Activated naive CD4-positive, alpha-beta T cell treated with Interleukin-2 at 50 U/mL for 16 hours (primary cell): ENCODE data around the gene MEI4.
"Not testable (repeated sequence)": the region's sequence is repeated elsewhere in the genome, so short reads cannot be mapped to it uniquely, and the experiment has no call there.

Experiments used
- DNase-seq: peaks from one replicate; pipeline ENCODE4 v3.0.0-alpha.2; 2020

The MEI4 gene

DNA sequence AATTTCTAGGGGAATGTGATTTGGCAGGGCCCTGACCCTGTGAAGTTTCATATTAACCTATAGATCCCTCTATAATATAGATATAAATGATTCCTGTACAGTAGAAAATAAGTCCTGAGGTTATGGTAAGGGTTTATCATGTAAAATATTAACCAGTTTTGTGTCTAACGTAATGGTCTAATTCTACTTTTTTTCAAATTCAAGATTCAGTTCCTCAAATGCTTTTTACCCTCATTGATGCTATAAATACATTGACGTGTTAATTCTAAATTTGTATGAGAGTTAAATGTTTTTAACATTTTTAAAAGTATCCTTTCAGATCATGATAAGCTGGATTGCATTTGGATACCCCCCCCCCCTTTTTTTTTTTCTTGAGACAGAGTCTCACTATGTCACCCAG, 169.4 kb downstream of the MEI4 start:
- DNase-seq = no peak

DNA sequence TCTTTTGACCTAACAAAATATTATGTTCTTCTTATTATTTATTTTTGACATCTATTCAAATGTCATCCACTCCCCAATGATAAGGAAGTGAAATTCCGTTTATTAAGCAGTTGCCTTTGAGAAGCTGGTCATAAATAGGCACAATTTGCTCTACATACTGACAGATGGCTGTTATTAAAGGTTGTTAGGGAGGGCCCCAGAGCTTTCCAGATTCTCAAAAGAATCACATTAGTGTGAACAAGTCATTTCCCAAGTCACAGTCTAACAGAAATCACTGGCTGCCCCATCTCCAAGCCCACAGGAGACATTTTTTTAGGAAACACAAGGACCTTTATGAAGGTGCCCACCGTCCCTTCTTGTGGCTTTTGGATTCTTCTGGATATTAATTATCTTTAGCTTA, 172.4 kb downstream of the MEI4 start:
- no peak for DNase-seq

DNA sequence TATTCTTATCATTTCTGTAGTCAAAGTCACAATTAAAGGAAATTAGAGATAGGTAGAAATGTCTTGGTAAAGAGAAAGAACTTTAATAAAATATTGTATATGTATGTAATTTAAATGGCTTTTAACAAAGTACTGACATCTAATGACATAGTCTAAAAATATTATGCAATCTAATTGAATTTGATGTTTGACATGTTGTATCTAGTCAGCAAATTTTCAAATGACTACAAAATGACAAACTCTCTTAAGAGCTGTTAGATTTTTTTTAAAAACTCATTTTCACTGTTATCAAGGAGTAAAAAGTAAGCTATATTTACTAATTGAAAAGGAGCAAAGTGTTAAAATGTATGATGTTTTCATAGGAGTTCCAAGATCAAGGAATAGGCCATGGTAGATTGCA, 176.9 kb downstream of the MEI4 start:
- no peak for DNase-seq

DNA sequence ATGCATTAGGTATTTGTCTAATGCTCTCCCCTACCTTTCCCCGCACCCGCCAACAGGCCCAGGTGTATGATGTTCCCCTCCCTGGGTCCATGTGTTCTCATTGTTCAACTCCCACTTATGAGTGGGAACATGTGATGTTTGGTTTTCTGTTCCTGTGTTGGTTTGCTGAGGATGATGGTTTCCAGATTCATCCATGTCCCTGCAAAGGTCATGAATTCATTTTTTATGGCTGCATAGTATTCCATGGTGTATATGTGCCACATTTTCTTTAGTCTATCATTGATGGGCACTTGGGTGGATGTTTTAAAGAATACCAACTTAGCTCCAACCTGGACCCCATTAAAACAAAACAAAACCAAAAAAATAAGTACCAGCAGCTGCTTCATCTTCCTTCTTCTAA, 180.9 kb downstream of the MEI4 start:
- not testable (repeated sequence) for DNase-seq

DNA sequence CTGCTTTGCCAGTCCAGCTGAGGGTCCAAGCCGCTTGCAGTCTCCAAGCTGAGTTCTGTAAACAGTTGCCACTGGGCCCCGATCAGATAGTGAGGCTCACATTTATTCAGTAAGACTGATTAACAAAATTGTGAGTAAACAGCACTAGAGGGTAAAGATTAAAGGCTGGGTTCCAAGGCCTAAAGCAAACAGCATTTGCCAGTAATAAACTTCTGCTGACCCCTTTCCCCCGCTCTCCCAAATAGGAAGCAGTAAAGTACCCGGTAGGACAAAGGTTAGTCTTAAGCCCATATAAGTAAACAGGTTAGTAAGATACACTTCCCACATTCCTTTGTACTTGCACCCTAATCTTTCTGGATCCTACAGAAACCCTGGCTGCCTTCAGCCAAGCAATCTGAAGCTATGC, 181.8 kb downstream of the MEI4 start:
- DNase-seq = no peak

DNA sequence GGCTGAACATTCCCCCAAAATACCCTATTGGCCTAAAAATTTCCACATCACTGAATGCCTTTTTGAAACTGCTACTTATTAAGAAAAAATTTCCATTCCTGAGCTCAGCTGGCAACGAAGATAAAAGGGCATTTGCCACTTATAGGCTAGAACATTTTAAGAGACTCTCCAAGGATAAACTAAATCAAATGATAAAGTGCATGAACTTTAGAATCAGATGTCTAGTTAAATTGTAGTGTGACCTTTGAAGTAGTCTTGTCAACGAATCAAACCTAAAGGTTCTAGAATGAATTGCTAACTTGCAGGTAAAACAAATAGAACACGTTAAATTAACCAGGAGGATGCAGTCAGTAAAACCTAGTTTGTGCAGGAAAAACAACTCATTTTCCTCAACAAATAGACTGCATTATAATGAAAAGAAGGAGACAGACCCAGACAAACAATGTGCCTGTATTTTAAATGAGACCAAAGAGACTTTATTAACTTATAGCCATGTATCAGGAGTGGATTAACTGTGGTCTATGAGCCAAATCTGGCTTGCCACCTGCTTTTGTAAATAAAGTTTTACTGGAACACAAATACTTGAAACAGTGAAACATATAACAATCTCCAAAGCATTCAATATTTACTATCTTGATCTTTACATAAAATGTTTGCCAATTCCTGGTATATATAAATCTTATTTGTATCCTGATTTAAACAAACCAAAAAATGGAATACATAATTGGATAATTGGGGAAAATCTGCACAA, 184.4 kb downstream of the MEI4 start:
- no peak for DNase-seq

DNA sequence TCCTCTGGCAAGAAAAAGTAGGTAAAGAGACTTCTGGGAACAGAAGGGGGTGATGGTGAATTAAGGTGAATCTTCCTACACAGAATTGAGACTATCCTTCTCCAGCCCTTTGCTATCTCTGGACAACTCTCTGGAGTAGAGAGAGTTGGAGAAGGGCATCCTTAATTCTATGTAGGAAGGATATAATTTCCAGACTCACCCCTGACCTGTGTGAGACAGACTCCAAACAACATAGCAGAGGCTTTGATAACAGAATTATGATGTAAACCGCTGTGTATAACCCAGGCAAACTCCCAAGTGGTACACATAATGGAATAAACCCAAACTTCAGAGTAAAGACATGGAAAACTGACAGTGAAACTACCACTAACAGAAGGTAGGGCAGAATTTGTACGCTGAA, 186.5 kb downstream of the MEI4 start:
- no peak for DNase-seq

DNA sequence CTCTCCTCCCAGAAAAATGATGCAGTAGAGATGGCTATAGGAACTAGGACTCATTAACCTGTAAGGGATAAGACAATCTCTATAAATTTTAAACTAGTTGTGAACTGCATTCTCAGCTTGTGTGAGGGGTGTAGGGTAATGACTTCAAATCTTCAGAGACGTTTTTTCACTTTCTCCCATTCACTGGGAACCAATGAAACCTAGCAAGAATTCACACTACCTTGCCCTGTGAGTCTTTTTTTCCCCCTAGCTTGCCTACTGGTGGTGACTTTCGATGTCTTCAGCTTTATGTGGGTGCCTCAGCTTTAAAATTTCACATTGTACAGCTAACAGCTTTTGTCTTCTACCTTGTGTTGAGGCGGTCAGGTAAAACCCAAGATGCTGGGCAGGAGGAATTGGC, 192.0 kb downstream of the MEI4 start:
- no peak for DNase-seq

DNA sequence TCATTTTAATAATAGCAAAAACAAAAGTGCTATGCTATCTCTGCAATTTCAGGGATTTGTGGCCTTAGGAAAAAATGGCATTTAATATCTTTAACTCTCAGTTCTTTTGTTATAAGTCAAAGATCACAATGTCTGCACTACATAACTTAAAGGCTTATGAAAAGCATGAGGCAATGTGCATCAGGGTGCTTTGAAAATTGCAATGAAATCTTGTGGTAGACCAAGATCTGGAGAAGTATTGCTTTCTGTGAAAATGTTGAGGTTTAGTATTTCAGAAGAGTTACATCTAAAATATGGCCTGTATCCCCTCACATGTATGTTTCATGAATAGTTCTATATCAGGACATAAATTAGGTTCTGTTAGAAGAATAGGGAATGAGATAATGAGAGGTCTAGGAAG, 200.6 kb downstream of the MEI4 start:
- no peak for DNase-seq

DNA sequence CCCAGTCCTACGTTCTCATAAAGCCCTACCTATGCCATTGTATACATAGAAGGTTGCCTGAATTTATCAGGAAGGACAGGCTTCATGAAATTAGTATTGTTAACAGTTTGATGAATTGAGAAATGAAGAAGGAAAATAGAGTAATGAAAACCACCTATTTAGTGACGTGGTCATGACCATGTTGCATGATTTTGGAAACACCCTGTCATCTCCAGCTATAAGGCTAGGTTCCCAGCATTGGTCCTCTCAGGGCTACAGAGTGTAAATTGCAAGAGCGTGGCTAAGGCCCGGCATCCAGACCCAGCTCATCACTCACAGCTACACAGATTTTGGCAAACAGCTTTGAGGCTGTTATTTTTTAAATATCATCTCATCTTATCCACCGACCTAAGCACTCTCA, 203.6 kb downstream of the MEI4 start:
- DNase-seq = no peak

DNA sequence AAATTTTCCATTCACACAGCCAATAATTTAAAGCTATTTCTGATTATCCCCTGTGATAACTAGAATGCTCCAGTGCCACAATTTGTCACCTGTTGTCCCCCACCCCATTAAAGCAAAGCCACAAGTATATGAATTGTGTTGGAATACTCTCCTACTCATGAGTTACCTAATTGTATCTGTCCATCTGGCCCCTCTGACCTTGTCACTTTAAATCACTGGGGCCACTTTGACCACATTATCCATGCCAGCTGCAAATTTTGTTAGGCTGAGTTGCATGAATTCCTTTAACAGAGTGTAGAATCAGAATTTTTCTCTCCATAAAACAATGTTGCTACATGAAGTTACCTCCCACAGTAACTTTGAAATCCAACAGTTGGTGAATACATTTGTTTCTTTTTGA, 204.6 kb downstream of the MEI4 start:
- no peak for DNase-seq

DNA sequence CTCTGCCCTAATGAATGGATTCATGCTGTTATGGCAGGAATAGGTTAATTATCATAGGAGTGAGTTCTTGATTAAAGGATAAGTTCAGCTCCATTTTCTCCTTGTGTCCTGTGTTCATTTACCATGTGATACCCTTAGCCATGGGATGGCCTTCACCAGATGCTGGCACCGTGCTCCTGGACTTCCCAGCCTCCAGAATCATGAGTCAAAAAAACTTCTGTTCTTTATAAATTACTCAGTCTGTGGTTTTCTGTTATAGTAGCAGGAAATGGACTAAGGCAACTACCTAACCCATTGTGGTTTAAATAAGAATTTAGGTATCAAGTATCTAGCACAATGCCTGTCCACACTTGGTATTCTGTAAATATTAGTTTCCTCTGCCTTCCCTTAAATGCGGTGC, 223.5 kb downstream of the MEI4 start:
- no peak for DNase-seq

DNA sequence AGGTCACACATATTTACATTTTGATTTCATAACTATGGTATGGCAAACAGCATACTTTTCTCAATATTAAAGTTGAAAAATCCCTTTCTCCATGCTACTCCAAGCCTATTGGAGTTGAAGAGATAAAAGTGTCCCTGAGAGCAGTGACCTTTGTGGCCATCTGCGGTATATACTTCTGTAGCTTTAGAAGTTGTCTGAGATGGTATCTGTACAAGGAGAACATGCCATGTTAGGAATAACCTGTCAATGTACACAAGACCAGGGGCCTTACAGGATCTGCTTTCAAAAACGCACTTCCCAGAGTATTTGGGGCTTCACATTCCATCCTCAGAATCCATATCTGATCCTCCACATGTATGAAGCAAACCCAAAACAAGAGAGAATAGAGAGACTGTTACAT, 226.7 kb downstream of the MEI4 start:
- no peak for DNase-seq

DNA sequence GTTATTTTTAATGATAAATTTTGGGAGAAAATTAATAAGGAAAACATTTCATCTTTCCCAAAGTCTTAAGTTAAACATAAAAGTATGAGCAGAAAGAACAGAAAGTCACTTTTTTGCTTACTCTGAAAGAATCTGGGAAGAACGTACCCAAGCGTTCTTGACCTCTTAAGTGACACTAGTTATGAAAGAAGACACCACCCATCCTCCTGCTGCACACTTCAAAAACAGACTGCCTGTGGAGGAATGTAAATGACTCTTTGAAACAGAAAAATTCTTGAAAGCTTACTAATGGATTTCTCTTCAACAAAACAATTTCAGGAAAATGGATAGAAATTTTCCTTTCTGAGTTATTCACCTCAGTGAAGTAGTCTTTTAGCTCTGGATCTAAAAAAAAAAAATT, 227.7 kb downstream of the MEI4 start:
- no peak for DNase-seq

DNA sequence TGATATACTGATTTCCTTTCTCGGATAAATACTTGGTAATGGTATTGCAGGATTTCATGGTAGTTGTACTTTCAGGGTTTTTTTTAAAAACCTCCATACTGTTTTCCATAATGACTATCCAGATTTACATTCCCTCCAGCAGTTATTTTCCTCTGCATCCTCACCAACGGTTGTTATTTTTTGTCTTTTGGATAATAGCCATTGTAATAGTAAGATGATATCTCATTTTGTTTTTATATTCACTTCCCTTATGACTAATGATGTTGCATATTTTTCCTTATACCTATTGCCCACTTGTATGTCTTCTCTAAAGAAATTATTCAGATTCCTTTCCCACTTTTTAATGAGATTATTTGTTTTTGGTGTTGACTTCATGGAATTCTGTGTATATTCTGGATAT, 231.0 kb downstream of the MEI4 start:
- no peak for DNase-seq

DNA sequence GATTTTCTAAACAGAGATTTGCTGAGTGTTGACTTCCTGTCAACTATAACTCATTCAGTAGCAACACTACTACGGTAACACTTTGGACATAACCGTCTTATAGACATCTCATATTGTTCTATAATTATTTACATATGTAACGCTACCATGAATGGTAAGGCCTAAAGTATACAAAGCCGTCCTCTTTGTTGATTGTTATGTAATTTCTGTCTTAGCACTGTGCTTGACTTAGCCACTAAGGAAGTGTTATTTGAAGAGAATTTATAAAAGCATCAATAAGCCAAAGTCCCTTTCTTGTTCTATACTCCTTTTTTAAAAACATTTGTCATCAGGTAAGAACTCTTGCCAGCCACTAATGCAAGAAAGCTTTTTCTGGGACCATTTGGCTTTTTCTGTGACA, 240.6 kb downstream of the MEI4 start:
- DNase-seq = no peak

DNA sequence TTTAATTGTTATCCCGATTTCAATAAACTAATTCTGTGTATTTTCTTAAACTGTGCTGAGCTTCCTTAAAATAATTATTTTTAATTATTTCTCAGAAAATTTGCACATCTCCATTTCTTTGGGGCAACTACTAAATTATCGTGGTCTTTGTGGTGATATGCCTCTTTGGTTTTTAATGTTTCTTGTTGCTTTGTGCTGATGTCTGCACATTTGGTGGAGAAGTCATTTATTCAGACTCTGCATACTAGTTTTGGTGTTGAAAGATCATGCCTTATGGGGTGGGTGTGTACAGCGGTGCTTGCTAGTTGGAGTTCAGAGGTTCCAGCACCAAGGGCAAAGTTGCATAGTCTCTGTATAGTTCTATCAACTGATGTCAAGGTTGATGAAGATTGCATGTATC, 253.2 kb downstream of the MEI4 start:
- no peak for DNase-seq

DNA sequence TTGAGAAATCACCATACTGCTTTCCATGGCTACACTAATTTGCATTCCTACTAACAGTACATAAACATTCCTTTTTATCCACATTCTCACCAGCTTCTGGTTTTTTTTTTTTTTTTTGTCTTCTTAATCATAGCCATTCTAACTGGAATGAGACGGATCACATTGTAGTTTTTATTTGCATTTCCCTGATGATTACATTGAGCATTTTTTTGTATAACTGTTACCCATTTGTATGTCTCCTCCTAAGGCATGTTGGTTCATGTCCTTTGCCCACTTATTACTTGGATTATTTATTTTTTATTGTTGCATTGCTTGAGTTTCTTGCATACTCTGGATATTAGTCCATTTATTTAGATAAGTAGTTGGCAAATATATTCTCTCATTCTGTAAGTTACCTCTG, 258.0 kb downstream of the MEI4 start:
- no peak for DNase-seq

DNA sequence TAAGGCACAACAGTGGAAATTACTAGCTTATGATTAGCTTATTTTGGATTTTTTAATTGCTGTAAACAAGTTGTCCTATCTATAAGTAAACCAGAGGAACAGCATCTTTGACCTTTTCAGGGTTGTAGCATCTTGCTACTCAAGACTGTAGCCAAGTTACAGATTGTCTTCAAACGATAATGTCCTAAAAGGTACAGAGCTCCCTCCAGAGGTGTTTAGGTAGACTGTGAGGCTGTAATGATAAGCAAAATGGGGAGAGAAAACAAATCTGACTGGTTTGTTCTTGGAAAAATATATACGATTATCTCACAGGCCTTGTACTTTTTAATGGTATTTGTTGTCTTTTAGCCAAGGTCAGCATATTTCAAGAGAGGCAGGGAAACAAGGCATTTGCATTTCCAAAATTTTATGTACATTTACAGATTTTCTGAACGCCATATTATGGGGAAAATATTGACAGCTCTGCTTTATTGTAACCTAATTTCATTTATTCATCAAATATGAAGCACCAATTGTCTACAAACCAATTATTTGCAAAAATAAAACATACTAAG, 273.4 kb downstream of the MEI4 start:
- no peak for DNase-seq

DNA sequence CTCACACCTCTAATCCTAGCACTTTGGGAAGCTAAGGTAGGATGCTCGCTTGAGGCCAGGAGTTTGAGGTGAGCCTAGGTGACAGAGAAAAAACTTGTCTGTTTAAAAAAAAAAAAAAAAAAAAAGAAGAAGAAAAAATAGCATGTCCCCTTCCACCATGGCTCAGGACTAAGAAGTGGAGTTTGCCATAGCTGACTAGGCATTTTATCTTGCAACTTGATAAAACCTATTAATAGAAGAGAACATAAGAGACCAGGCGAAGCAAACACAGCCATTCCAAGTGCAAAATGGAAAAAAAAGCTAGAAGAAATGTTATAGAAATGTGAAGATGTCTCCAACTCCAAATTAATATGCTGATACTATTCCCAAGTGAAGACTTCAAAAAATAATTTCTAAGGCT, 277.5 kb downstream of the MEI4 start:
- DNase-seq = no peak

DNA sequence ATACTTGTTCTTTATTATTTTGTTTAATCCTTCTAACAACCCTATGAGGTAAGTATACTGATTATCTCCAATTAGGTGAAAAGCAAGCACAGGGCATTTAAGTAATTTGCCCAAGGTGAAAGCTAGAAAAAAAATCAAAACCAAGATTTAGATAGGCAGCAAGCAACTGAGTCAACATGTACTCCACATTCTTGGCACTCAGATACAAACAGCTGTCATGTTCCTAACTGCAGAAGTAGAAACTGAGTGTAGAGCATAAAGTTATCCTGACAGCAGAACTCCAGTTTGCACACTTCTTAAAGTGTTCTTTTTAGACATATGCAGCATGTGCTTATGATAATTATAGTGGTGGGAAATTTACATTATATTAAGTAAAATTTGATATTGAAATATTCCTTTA, 278.1 kb downstream of the MEI4 start:
- no peak for DNase-seq

DNA sequence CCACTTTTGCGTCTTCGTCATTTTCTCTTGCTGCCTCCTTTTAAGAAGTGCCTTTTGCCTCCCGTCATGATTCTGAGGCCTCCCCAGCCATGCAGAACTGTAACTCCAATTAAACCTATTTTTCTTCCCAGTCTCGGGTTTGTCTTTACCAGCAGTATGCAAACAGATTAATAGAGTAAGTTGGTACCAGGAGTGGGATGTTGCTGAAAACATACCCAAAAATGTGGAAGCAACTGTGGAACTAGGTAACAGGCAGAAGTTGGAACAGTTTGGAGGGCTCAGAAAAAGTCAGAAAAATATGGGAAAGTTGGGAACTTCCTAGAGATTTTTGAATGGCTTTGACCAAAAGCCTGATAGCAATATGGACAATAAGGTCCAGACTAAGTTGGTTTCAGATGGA, 309.2 kb downstream of the MEI4 start:
- no peak for DNase-seq

DNA sequence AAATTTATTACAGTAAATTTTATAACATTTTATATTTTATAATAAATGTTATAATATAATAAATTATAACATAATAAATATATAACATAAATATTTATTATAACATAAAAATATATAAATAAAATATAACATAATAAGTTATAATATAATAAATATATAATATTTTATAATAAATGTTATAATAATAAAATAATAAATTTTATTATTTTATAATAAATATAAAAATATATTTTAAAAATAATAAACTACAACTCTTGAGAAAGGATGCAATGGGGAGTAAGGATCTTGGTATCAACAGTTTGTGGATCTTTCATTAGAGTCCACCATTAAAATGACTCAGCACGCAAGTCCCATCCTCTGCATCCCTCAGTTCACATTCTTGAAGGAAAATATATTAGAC, 312.6 kb downstream of the MEI4 start:
- DNase-seq = no peak

DNA sequence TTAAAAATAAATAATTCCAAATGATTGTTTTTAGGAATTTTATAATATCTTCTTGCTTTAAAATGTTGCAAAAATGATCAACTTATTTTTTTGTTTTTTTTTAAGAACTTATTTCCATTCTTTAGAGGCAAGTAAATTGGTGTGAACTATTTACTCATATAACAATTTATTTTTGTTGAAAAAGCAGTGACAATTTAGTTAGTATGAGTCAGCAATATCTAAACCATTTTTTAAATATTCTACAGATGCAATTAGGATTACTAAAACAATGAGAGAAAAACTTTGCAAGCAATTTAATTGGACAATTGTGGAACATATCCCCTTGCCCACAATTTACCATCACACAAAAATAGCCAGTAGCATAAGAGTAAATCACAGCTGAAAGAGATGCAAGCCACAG, 319.5 kb downstream of the MEI4 start:
- no peak for DNase-seq
